Measurements from ENCODE around the gene NKIRAS1. TPM values are rescaled to one million over a fixed set of nuclear protein-coding genes. Genes with fewer than 3 reads are reported as not detected.
"Not testable (repeated sequence)": the region's sequence is repeated elsewhere in the genome, so short reads cannot be mapped to it uniquely, and the experiment has no call there.

Gene NKIRAS1
- total RNA-seq, 2 donors from 2014 or later, result 18.4 to 19.8 TPM

GRCh38 chr3:23926736-23927135, 9.9 kb upstream of the NKIRAS1 start:
- Histone ChIP-seq H3K36me3 (no peaks in the 10 kb centered on the region), H3K9me3 (no peaks in the 10 kb centered on the region), H3K4me1 (no peaks in the 10 kb centered on the region), H3K27ac (no peak overlapping the region), H3K27me3 (no peaks in the 10 kb centered on the region), H3K4me3 (no peak overlapping the region)
- TF ChIP-seq CTCF (IDR thresholded peaks at IDR 0.05), result no peak
- DNase-seq (ENCODE audit: low spot score), result no peak

DNA sequence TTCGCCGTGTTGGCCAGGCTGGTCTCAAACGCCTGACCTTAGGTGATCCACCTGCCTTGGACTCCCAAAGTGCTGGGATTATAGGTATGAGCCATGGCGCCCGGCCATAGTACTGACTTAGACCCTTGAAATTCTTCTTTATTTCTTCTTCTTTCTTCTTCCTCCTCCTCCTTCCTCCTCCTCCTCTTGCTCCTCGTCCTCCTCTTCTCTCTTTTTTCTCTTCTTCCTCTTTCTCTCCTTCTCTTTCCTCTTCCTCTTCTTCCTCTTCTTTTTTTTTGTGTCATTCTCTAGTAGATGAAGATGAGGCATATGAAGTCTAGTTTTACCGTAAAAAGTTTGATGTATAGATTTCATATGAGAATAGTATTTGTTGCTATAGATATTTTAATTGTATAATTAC, 9.5 kb upstream of the NKIRAS1 start:
- H3K27me3 ChIP-seq, result no peaks in the 10 kb centered on the region
- no peaks in the 10 kb centered on the region for H3K4me1 ChIP-seq
- TF ChIP-seq CTCF (IDR thresholded peaks at IDR 0.05), result no peak
- H3K27ac ChIP-seq, result no peak overlapping the region
- peaks cover under 1% of the 10 kb centered on the region for H3K36me3 ChIP-seq
- no peaks in the 10 kb centered on the region for H3K9me3 ChIP-seq
- DNase-seq (ENCODE audit: low spot score), result no peak
- no peak overlapping the region for H3K4me3 ChIP-seq

DNA sequence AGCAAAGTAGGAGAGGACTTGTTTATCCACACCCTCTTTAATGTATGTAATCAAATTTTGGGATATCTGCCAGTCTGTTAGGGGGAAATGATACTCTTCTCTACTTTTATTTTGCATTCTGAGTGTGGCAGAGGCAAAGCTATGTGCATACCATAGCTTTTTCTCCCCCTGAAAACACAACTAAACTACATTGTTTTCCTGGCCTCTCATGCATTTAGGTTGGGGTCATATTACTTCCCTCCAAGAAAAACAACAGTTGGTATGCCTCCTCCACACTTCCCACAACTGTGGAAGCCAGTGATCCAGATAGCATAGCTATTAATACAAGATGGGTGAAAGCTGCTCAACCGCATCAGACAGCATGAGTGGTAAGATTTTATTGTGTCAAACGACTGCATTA, 7.0 kb upstream of the NKIRAS1 start:
- no peaks in the 10 kb centered on the region for H3K9me3 ChIP-seq
- H3K4me3 ChIP-seq, result no peak overlapping the region
- no peak for DNase-seq (ENCODE audit: low spot score)
- no peak overlapping the region for H3K27ac ChIP-seq
- TF ChIP-seq CTCF (IDR thresholded peaks at IDR 0.05), result no peak
- H3K27me3 ChIP-seq, result no peaks in the 10 kb centered on the region
- H3K4me1 ChIP-seq, result peaks cover 0 to 4% of the 10 kb centered on the region in 2 donors
- peaks cover 26% of the 10 kb centered on the region for H3K36me3 ChIP-seq

DNA sequence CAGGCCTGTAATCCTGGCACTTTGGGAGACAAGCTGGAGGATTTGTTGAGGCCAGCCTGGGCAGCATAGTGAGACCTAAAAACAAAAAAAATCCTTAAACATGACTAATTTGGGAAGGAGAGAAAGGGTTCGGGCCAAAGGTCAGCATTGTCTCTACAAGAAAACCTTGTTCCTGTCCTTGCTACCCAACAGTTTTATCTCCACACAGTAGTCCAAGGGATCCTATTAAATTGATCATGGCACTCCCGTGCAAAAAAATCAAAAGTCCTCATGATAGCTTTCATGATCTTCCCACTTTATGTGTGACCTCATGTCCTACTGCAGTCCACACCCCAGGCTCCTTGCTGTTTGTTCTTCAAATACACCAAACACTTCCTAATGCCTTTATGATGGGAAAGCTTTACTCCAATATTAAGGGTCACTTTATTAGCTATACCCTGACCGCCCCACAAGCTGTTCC, 4.3 kb upstream of the NKIRAS1 start:
- DNase-seq (ENCODE audit: low spot score), result no peak
- Histone ChIP-seq H3K9me3 (no peaks in the 10 kb centered on the region), H3K36me3 (peaks cover 36% of the 10 kb centered on the region), H3K27me3 (no peaks in the 10 kb centered on the region), H3K4me1 (peaks cover 0 to 15% of the 10 kb centered on the region in 2 donors), H3K27ac (no peak overlapping the region), H3K4me3 (no peak overlapping the region)
- TF ChIP-seq CTCF (IDR thresholded peaks at IDR 0.05), result no peak

GRCh38 chr3:23920151-23920655, 3.4 kb upstream of the NKIRAS1 start:
- no peak for DNase-seq (ENCODE audit: low spot score)
- Histone ChIP-seq H3K27me3 (no peaks in the 10 kb centered on the region), H3K4me3 (no peak overlapping the region), H3K4me1 (peaks cover 0 to 24% of the 10 kb centered on the region in 2 donors), H3K36me3 (peaks cover 36% of the 10 kb centered on the region), H3K9me3 (no peaks in the 10 kb centered on the region), H3K27ac (no peak overlapping the region)
- no peak for TF ChIP-seq CTCF (IDR thresholded peaks at IDR 0.05)

GRCh38 chr3:23919628-23920027, 2.8 kb upstream of the NKIRAS1 start:
- peaks cover 0 to 26% of the 10 kb centered on the region in 2 donors for H3K4me1 ChIP-seq
- H3K4me3 ChIP-seq, result no peak overlapping the region
- no peak for DNase-seq (ENCODE audit: low spot score)
- no peaks in the 10 kb centered on the region for H3K27me3 ChIP-seq
- H3K36me3 ChIP-seq, result peaks cover 36% of the 10 kb centered on the region
- H3K9me3 ChIP-seq, result no peaks in the 10 kb centered on the region
- no peak overlapping the region for H3K27ac ChIP-seq
- TF ChIP-seq CTCF (IDR thresholded peaks at IDR 0.05), result no peak

DNA sequence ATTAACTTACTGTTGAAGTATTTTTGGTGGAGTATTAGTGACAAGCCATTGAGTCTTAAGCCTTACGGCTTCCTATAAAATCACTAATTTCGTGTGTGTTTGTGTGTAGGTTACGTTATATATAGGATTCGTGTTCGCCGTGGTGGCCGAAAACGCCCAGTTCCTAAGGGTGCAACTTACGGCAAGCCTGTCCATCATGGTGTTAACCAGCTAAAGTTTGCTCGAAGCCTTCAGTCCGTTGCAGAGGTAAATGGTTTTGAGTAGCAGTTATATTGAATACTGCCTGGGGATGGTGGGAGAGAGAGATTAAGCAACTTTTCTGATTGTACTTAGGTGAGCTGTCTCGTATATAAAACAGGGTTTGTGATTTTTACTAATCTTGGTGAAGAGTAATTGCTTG, 1.5 kb upstream of the NKIRAS1 start:
- not testable (repeated sequence) for H3K27me3 ChIP-seq; DNase-seq (ENCODE audit: low spot score); H3K9me3 ChIP-seq
- H3K4me1 ChIP-seq, result peaks cover 0 to 26% of the 10 kb centered on the region in 2 donors
- peak overlapping the region; percentile 79 to 97 for H3K4me3 ChIP-seq
- H3K36me3 ChIP-seq, result peaks cover 36% of the 10 kb centered on the region
- H3K27ac ChIP-seq, result peak overlapping the region in 1 of 2 donors; percentile 96

DNA sequence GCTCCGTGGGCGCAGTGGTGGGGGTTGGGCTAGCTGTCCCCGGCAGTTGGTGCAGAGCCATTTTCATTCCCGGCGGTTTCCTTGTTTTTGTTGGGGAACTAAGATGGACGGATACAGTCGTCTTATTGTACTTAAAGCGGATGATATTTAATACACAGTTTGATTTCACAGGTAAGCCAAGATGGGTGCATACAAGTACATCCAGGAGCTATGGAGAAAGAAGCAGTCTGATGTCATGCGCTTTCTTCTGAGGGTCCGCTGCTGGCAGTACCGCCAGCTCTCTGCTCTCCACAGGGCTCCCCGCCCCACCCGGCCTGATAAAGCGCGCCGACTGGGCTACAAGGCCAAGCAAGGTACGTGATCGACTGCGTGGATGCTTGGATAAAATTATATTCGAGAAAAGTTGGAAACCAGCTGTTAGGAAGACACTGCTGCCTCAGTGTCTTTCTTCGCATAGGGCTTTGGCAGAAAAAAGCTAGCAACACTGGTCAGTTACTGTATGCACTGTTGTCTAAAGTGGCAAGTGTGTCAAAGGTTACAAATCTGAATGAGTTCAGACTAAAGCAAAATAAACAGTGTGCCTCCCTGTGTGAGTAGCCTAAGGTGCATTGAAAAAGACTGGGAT, 1.0 kb upstream of the NKIRAS1 start:
- DNase-seq (ENCODE audit: low spot score); H3K9me3 ChIP-seq; H3K27me3 ChIP-seq: not testable (repeated sequence)
- H3K4me1 ChIP-seq, result peaks cover 0 to 26% of the 10 kb centered on the region in 2 donors
- peak overlapping the region; percentile 91 to 96 for H3K27ac ChIP-seq
- H3K4me3 ChIP-seq, result peak overlapping the region; percentile 79 to 97
- peaks cover 36% of the 10 kb centered on the region for H3K36me3 ChIP-seq
